ENCODE measurements around the gene TPRX2. TPM values are rescaled to one million over a fixed set of nuclear protein-coding genes. Genes with fewer than 3 reads are reported as not detected.

TPRX2 gene
- polyA plus RNA-seq, 1 donor (not counting 4 experiments of a cell fraction or from before 2014, with no cell fraction given) = not detected

- peak; percentile 5 for DNase-seq (ENCODE audit: low read depth, low spot score)
- no peak for FAIRE-seq
- no peaks in the 10 kb centered on the region for H4K20me1 ChIP-seq (ENCODE audit: control insufficient read depth, extremely low read depth, insufficient read depth, low read length)
Measured at GRCh38 chr19:47863514-47863936, 4.5 kb downstream of the TPRX2 start.

GRCh38 chr19:47865166-47865565, 6.1 kb downstream of the TPRX2 start:
- Histone ChIP-seq H4K20me1 (ENCODE audit: control insufficient read depth, extremely low read depth, insufficient read depth, low read length) (no peaks in the 10 kb centered on the region), H3K79me2 (ENCODE audit: control insufficient read depth, insufficient read depth, low read length) (no peaks in the 10 kb centered on the region), H3K4me2 (ENCODE audit: control insufficient read depth, extremely low read depth, insufficient read depth, low read depth, low read length) (no peak overlapping the region), H3K9ac (ENCODE audit: control insufficient read depth, extremely low read depth, insufficient read depth, low read length) (no peak overlapping the region), H3K9me3 (ENCODE audit: control insufficient read depth, low read depth, low read length) (no peaks in the 10 kb centered on the region), H3K36me3 (ENCODE audit: control insufficient read depth in 2 of 2, extremely low read depth in 1 of 2, insufficient read depth in 2 of 2, low read length in 2 of 2) (no peaks in the 10 kb centered on the region), H3K4me3 (ENCODE audit: control insufficient read depth in 2 of 3, extremely low read depth in 1 of 3, insufficient read depth in 2 of 3, low read depth in 1 of 3, low read length in 3 of 3) (no peak overlapping the region), H2AFZ (ENCODE audit: control insufficient read depth, low read length) (no peak overlapping the region), H3K9me1 (ENCODE audit: control insufficient read depth, extremely low read depth, insufficient read depth, low read length) (no peaks in the 10 kb centered on the region), H3K27ac (ENCODE audit: control insufficient read depth, insufficient read depth, low read length) (no peak overlapping the region), H3K27me3 (ENCODE audit: control insufficient read depth, extremely low read depth, insufficient read depth, low read length) (no peaks in the 10 kb centered on the region), H3K4me1 (ENCODE audit: control insufficient read depth, extremely low read depth, insufficient read depth, low read length) (no peaks in the 10 kb centered on the region)
- no peak for TF ChIP-seq EZH2 (IDR thresholded peaks at IDR 0.05; ENCODE audit: low read length)
- TF ChIP-seq, protein P1, sequence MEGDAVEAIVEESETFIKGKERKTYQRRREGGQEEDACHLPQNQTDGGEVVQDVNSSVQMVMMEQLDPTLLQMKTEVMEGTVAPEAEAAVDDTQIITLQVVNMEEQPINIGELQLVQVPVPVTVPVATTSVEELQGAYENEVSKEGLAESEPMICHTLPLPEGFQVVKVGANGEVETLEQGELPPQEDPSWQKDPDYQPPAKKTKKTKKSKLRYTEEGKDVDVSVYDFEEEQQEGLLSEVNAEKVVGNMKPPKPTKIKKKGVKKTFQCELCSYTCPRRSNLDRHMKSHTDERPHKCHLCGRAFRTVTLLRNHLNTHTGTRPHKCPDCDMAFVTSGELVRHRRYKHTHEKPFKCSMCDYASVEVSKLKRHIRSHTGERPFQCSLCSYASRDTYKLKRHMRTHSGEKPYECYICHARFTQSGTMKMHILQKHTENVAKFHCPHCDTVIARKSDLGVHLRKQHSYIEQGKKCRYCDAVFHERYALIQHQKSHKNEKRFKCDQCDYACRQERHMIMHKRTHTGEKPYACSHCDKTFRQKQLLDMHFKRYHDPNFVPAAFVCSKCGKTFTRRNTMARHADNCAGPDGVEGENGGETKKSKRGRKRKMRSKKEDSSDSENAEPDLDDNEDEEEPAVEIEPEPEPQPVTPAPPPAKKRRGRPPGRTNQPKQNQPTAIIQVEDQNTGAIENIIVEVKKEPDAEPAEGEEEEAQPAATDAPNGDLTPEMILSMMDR (optimal IDR thresholded peaks at IDR 0.05 in 1 of 3, IDR thresholded peaks at IDR 0.05 in 1 of 3, conservative IDR thresholded peaks at IDR 0.05 in 1 of 3; ENCODE audit: extremely low read depth in 1 of 3, insufficient read depth in 2 of 3, low read length in 3 of 3) = no peak
- dilution Hi-C loops (cut with MboI; ENCODE audit: extremely low pct_ligation_motif_present, low sequenced_read_pairs) = no loop called here
- FAIRE-seq = no peak
- no peak for DNase-seq (ENCODE audit: low read depth, low spot score)

More at GRCh38 chr19:47863514-47863936, 4.5 kb downstream of the TPRX2 start:
- H3K9ac ChIP-seq (ENCODE audit: control insufficient read depth, extremely low read depth, insufficient read depth, low read length) = no peak overlapping the region
- dilution Hi-C loops (cut with MboI; ENCODE audit: extremely low pct_ligation_motif_present, low sequenced_read_pairs) = no loop called here
- no peak overlapping the region for H2AFZ ChIP-seq (ENCODE audit: control insufficient read depth, low read length)
- H3K36me3 ChIP-seq (ENCODE audit: control insufficient read depth in 2 of 2, extremely low read depth in 1 of 2, insufficient read depth in 2 of 2, low read length in 2 of 2) = no peaks in the 10 kb centered on the region
- no peaks in the 10 kb centered on the region for H3K9me1 ChIP-seq (ENCODE audit: control insufficient read depth, extremely low read depth, insufficient read depth, low read length)
- H3K4me2 ChIP-seq (ENCODE audit: control insufficient read depth, extremely low read depth, insufficient read depth, low read depth, low read length) = no peak overlapping the region
- no peaks in the 10 kb centered on the region for H3K9me3 ChIP-seq (ENCODE audit: control insufficient read depth, low read depth, low read length)
- H3K4me3 ChIP-seq (ENCODE audit: control insufficient read depth in 2 of 3, extremely low read depth in 1 of 3, insufficient read depth in 2 of 3, low read depth in 1 of 3, low read length in 3 of 3) = no peak overlapping the region
- no peaks in the 10 kb centered on the region for H3K4me1 ChIP-seq (ENCODE audit: control insufficient read depth, extremely low read depth, insufficient read depth, low read length)
- H3K79me2 ChIP-seq (ENCODE audit: control insufficient read depth, insufficient read depth, low read length) = no peaks in the 10 kb centered on the region
- no peak overlapping the region for H3K27ac ChIP-seq (ENCODE audit: control insufficient read depth, insufficient read depth, low read length)
- H3K27me3 ChIP-seq (ENCODE audit: control insufficient read depth, extremely low read depth, insufficient read depth, low read length) = no peaks in the 10 kb centered on the region
- TF ChIP-seq, protein P1 (optimal IDR thresholded peaks at IDR 0.05 in 1 of 3, IDR thresholded peaks at IDR 0.05 in 1 of 3, conservative IDR thresholded peaks at IDR 0.05 in 1 of 3; ENCODE audit: extremely low read depth in 1 of 3, insufficient read depth in 2 of 3, low read length in 3 of 3) = peak; percentile 93 to 95 (median 95)
- no peak for TF ChIP-seq EZH2 (IDR thresholded peaks at IDR 0.05; ENCODE audit: low read length)
